CD4-positive, alpha-beta T cell treated with Interferon alpha-2 for 1 hour (primary cell): ENCODE measurements around the gene IQGAP1.
"Not testable (repeated sequence)": the region's sequence is repeated elsewhere in the genome, so short reads cannot be mapped to it uniquely, and the experiment has no call there.

Experiments
- DNase-seq, 2 donors: peaks; one replicate each; pipeline ENCODE4 v3.0.0-alpha.2; 2020 to 2022

The IQGAP1 gene

DNA sequence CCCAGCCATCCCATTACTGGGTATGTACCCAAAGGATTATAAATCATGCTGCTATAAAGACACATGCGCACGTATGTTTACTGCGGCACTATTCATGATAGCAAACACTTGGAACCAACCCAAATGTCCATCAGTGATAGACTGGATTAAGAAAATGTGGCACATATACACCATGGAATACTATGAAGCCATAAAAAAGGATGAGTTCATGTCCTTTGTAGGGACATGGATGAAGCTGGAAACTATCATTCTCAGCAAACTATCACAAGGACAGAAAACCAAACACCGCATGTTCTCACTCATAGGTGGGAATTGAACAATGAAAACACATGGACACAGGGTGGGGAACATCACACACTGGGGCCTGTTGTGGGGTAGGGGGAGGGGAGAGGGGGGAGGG, 22.3 kb downstream of the IQGAP1 start:
- DNase-seq = not testable (repeated sequence)

DNA sequence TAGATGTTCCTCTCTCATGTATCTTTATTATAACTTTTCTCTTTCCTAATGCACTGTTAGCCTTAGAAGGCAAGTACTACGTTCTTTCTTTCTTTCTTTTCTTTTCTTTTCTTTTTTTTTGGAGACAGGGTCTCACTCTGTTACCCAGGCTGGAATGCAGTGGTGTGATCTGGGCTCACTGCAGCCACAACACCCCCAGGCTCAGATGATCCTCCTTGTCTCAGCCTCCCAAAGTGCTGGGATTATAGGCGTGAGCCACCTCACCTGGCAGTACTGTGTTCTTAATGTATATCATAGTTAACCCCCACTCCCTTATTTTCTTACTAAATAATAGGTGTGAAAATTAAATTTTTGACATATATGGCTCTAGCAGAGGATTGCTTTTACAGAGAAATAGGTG, 23.1 kb downstream of the IQGAP1 start:
- no peak for DNase-seq

DNA sequence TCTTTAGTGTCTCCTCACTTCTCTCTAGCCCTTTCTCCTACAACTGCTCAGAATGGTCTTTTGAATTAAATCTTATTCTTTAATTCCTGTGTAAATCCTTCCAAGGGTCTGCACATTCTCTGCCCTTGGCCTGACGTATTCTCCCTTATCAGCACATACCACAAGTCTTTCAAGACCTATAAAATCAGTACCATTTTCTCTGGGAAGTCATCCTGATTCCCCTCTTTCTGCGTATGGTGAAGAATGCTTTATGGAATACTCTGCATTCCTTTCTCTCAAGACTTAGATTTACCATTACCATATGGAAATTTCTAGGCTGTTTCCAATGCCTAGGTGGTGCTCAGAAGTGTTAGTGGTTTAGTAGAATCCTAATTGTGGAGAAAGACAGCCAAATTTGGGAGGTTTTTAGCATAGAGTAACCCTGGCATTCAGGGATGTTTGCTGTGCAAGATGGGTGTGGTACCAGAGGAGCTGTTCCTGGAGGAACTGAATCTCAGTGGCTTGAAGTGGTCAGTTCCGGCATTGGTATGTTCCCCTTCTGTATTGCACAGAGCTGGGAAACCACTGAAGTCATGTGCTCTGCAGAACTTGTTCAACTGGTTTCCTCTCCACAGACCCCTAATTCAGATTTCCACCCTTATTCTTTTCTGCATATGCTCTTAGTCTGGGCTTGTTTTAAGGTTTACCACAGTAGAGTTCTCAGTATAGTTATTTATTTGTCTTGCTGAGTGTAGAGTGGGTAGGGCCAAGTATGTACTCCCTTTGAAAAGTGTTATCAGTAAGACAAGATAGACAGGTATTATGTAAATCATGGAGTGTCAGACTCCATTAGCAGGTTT, 24.5 kb downstream of the IQGAP1 start:
- peak; percentile 34 to 43 for DNase-seq

DNA sequence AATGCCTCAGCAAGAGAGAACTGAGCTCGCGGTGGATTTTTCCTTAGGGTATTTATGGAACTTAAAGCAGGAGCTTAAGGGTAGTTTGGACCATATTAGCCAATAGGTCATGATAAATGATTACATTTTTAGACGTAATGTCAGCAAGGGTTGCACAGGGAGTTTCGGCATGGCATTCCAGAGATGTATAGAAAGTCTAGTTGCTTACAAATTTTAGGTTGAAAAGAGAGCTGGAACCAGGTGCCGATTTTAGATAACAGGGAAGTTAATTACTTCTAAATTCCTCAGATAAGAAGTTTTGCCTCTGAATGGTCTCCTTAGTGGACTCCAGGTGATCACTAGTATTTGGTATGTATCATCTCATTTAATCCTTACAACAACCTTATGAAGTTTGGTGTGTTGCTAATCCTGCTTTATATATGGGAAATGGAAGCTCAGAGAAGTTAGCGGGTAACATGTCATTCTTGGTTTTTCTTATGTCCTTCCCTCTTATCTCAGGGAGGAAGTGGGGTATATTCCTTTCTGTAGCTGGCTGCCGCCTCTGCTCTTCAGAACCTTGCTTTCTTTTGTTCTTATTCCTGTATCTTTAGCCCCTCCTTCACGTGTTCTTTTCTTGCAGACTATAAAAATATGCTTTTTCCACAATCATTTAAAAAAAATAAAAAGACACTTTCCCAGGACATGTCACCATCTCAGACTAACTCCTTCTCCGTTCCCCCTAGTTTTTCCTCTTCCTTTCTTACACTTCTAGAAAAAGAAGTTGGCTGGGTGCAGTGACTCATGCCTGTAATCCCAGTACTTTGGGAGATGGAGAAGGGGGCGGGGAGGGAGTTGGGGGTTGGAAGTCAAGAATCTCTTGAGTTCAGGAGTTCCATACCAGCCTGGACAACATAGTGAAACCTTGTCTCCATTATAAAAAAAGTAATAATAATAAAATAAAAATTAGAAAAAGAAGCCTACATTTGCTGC, 25.7 kb downstream of the IQGAP1 start:
- no peak for DNase-seq

DNA sequence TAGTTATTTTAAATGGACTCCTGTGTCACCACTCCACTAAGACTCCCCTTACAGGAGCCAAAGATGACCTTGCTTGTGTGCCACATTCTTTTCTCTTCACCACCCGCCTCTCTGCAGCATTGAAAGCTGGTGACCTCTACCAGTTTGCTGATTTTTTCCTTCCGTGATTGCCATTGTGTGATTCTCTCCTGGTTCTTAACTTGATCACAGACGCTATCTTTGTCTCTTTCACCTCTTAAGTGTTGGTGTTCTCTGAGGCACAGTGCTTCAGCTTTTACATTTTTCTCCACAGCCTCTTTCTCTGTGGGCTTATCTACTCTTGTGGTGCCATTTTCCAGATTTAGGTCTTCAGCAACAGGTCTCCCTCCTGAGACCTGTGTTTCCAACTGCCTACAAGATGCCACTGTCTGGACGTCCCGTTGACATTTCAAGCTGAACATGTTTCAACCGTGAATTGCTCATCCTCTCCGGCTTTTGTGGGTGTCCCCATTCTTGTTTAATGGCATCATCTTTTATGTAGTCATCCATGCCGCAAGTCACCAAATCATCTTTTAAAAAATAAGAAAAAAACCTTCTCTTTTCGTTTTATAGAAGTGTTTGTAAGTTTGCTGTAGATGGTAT, 26.5 kb downstream of the IQGAP1 start:
- no peak for DNase-seq

DNA sequence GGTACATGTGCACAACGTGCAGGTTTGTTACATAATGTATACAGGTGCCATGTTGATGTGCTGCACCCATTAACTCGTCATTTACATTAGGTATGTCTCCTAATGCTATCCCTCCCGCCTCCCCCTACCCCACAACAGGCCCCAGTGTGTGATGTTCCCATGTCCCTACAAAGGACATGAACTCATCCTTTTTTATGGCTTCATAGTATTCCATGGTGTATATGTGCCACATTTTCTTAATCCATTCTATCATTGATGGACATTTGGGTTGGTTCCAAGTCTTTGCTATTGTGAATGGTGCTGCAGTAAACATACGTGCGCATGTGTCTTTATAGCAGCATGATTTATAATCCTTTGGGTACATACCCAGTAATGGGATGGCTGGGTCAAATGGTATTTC, 28.0 kb downstream of the IQGAP1 start:
- not testable (repeated sequence) for DNase-seq

DNA sequence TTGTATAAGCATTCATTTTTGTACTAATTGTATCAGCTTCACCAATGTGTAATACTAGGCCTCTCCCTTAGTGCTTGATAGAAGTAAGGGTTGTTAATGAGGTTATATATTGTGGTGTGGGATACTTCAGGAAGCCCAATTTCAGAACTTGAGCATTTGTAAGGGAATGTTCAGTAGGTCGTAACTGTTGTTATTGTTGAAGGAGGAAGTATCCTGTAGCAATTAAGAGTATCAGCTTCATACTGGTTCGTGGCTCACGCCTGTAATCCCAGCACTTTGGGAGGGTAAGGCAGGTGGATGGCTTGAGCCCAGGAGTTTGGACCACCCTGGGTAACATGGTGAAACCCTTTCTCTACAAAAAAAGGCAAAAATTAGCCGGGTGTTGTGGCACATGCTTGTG, 30.6 kb downstream of the IQGAP1 start:
- no peak for DNase-seq

DNA sequence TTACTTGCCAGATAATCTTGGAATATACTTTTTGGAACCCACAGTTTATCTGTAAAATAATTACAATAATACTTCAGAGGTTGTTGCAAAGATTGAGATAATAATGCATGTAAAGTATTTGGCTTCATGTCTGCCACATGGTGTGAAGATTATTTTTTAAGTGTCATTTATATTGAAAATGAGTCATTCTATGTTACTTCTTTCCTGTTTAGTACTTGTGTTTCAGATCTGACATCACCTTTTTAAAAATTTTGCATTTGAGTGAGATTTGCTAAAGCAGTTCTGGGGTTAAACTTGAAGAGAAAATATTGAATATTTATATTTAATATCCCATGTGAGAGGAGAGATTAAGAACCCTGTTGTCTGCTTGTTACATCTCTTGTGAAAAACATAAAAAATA, 31.2 kb downstream of the IQGAP1 start:
- DNase-seq = no peak

DNA sequence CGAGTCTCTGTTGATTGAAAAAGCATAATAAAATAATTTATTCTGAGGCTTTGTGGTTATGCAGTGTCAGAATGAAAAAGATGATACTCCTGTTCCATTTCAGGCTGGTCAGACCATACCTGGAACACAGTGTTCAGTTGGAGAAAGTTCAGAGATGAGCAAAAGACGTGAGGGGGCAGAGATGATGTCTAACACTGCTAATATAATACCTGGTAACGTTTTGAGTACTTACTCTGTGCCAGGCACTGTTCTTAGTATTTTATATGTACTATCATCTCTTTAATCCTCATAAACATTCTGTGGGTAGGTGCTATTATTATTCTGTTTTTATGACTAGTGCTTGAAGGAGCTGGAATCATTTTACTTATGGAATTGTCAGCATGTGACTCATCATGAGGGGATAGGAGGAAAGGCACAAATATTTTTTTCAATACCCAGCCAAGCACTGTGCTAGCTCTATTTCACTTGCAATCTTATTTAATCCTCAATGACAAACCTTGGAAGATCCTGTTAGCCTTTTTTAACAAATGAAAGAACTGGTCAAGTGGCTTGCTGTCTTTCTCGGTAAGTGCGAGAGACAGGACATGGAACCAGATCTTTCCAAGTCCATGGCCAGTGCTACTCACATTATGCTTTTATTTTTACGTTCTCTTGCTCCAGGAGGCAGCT, 31.8 kb downstream of the IQGAP1 start:
- no peak for DNase-seq

DNA sequence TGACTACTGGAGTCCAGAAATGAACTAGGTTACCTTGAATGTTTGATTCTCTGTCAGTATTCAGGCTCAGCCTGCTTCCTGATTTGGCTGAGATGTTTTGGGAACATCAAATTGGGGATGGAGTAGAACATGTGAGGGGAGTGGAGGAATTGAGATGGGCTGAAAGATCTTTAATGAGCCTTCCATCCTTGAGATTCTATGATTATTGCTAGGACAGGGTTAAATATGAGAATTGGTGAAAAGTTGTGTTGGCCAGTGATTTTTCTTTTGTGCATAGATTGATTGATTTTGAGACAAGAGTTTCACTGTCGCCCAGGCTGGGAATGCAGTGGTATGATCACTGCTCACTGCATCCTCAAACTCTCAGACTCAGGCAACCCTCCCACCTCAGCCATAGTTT, 32.4 kb downstream of the IQGAP1 start:
- DNase-seq = no peak

DNA sequence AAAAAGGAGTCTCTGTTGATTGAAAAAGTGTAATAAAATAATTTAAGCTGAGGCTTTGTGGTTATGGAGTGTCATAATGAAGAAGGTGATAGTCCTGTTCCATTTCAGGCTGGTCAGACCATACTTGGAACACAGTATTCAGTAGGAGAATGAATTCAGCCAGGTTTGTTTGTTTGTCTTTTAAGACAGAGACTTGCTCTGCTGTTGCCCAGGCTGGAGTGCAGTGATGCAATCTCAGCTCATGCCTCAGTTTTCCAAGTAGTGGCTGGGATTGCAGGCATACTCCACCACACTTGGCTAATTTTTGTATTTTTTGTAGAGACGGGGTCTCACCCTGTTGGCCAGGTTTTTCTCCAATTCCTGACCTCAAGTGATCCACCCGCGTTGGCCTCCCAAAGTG, 33.5 kb downstream of the IQGAP1 start:
- no peak for DNase-seq

DNA sequence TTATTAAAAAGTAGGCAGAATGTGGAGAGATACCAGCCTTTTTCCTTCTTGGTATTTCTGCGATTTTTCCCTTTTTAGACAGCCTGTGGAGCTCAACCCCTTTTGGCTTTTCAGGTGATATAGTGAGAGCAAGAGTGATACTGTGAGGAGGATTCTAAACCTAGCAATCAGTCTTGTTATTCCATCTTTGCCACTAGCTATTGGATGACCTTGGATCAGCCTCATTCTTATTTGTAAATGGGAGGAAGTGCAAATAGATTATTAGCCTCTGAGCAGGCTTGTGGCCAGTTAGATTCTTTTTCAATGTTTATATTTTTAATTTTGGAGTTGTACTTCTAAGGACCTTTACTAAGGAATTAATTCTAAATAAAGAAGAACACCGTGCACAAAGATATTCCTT, 34.0 kb downstream of the IQGAP1 start:
- no peak for DNase-seq

DNA sequence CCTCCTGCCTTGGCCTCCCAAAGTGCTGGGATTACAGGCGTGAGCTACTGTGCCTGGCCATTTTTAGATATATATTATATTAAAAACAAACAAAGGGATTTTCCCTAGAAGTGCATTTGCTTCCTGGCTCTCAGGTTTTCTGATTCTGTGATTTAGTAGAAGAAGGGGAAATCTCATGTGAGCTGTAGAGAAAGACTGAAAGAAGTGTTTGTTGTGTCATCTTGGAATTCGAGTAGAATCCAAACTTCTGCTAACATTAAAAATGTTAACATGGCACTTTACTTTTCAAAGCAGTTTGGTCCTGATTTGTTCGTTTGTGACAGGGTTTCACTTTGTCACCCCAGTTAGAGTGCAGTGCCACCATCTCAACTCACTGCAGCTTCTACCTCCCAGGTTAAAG, 34.9 kb downstream of the IQGAP1 start:
- no peak for DNase-seq

DNA sequence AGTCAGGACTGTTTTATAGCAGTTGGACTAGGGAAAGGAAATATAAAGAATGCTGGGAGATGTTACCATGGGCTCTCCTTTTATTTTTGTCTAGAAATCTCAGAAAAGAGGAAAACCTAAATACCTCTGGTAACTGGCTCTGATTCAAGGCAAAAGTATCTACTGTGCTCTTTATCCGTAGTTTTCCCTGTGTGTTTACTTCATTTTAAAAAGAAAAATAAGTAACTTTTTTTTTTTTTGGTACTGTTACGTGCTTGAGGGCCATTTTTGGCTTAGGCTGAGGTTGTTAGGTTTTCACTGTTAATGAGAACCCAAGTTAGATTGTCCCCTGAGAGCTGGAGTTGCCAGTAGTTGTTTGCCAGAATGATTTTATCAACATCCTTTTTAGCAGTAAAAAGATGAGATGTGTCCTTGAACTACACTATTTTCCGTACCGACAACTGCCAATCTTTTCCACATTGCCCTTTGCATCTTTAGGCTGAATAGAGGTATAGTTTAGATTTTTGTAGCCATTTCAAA, 35.8 kb downstream of the IQGAP1 start:
- no peak for DNase-seq

DNA sequence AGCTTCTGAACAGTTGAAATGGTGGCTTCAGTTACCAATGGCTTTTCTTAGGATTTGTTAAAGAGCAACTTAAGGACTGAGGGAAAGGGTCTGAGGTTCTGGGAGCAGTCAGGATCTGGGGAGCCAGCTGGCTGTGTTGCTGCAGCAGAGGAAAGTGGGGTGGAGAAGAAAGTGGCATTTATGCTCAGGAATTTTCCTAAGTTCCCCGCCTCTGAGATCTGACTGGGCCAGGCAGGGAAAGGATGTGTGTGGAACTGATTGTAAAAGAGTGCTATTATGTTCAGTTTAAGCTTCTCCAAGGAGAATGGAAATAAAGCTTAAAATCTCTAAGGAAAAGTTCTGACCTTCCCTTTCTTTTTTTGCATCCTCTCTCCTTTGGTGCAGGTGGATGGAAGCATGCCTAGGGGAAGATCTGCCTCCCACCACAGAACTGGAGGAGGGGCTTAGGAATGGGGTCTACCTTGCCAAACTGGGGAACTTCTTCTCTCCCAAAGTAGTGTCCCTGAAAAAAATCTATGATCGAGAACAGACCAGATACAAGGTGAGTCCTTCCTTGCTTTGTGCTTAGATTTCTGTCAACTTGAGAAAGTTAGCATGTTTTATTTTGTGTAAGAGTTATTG, 37.8 kb downstream of the IQGAP1 start:
- no peak for DNase-seq

DNA sequence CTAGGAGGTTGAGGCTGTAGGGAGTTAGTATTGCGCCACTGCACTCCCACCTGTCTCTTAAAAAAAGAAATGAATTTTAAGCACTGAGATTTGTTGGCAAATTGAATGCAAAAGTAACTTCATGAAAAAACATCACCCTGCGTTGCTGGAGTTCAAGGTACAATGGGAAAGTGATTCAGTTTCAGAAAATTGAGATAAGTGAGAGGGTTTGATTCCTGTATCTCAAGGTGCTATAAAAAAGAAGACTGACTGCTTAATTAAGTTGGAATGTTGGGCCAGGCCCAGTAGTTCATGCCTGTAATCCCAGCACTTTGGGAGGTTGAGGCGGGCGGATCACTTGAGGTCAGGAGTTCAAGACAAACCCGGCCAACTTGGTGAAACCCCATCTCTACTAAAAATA, 39.1 kb downstream of the IQGAP1 start:
- DNase-seq = no peak

DNA sequence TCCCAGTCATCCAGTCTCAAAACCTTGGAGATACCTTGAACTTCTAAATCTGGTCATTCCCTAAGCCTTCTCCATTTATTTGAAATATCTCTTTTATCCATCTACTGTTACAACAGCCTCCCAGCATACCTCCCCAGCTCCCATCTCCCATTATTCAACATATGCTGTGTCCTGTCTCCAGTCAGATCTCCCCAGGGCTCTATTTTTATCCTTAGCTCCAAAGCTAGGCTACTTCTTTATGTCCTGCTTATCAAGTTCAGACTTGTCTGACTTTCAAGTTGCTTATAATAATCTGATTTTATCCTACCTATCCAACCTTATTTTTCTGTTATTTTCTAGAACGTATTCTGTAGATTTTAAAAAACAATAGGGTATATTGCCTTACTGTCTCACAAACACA, 44.2 kb downstream of the IQGAP1 start:
- no peak for DNase-seq

DNA sequence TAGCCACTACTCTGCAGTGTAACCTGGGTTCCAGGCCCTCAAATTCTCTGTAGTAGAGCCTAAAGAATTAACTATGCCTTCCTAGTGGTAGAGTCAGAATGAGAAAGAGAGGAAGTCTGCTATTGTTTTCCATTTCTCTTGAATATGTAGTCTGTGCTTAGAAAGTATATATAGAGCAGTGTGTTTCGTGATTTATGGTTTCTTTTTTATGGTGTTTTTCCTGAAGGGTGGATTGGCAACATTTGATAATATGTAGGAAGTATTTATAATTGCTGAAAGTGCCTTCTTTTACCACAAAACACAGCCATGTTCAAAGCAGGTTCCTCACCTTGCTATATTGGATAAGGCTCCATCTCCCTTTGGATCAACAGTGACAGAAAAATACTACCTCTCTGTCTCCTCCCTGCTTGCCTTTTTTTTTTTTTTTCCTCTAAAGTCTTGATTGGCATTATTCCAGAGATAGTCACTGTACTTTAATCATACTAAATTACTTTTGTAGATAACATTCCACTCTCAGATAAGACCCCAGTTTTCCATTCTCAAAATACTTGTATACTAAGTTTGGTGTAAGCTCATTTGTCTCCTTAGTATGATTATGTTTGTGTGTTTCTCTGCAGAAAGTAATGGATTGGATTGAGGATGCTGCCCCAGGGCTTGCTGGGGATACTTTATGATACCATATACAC, 47.8 kb downstream of the IQGAP1 start:
- no peak for DNase-seq

DNA sequence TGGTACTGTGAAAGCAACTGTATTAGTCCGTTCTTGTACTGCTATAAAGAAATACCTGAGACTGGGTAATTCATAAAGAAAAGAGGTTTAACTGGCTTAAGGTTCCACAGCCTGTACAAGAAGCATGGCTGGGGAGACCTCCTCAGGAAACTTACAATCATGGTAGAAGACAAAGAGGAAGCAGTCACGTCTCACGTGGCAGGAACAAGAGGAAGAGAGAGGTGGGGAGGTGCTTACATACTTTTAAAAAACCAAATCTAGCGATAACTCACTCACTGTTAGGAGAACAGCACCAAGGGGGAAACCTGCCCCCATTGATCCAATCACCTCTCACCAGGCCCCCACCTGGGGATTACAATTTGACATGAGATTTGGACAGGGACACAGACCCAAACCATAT, 48.9 kb downstream of the IQGAP1 start:
- DNase-seq = no peak

DNA sequence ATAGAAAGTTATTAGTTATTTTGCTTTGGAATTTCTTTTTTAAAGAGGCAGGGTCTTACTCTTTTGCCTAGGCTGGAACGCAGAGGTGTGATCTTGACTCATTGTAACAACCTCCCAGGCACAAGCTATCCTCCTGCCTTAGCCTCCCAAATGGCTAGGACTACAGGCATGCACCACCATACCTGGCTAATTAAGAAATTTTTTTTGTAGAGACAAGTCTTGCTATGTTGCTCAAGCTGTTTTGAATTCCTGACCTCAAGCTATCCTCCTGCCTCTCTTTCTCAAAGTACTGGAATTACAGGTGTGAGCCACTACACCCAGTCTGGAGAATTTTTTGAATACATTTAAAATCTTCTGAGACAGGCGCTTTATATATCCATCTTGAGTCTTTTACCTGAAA, 49.5 kb downstream of the IQGAP1 start:
- DNase-seq = no peak

DNA sequence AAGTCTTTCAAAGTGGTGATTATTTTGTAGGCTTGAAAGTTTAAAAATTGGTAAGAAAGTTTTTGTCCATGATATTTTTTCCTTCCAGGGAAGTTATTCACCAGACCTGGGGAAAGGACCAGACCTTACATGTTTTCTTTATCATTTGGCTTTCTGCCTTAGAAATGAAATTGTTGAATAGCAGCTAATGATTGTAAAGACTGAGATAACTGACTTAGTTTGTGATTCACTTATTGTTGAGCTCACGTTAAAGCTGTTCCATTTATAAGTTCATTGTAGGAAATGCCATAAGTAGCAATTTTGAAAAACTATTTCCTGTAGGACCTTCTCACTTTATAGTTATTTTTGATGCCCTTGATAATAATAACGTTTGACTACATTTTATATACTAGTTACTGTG, 51.9 kb downstream of the IQGAP1 start:
- no peak for DNase-seq

DNA sequence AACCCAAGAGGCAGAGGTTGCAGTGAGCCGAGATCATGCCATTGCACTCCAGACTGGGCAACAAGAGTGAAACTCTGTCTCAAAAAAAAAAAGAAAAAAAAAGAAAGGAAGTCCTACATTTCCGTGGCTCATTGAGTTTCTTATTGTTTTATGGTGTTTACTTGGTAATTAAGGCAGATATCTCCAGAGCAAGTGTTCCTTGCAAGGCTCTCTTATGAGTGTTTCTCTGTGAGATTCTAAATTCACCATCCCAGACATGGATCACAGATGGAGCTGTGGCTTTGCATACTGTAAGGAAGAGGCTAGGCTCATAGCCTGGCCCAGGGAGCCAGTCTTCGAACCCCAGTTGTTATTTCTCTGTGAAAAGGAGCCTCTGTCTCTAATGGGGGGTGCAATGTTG, 53.0 kb downstream of the IQGAP1 start:
- DNase-seq = no peak
